ENCODE measurements around the gene BMP2K.
"Not testable (repeated sequence)": the region's sequence is repeated elsewhere in the genome, so short reads cannot be mapped to it uniquely, and the experiment has no call there.

BMP2K gene

GRCh38 chr4:78788007-78788889, 12.1 kb downstream of the BMP2K start:
- DNase-seq (ENCODE audit: low read depth in 2 of 2), result no peak

- not testable (repeated sequence) for DNase-seq (ENCODE audit: low read depth in 2 of 2)
Observed at GRCh38 chr4:78795594-78796416, 19.7 kb downstream of the BMP2K start.

- DNase-seq (ENCODE audit: low read depth in 2 of 2), result no peak
Observed at GRCh38 chr4:78796526-78796925, 20.4 kb downstream of the BMP2K start.

DNA sequence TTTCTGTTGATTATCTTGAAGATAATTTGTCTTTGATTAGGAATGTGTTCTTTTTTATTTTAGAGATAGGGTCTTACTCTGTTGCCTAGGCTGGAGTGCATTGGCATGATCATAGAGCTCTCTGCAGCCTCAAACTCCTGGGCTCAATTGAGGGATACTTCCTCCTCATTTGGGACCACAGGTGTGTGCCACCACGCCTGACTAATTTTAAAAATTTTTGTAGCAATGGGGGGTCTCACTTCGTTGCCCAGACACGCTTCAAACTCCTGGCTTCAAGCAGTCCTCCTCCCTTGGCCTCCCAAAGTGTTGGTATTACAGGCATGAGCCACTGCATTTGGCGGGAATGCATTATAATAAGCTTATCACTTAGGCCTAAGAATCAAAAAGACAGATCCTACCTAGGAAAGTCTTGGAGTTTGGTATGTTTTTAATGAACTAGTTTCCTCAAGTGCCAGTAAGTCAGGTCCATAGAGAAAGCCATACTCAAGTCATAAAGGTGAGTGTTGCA, 21.7 kb downstream of the BMP2K start:
- no peak for DNase-seq (ENCODE audit: low read depth in 2 of 2)

GRCh38 chr4:78799551-78800495, 23.7 kb downstream of the BMP2K start:
- no peak for DNase-seq (ENCODE audit: low read depth in 2 of 2)

GRCh38 chr4:78800965-78801364, 24.8 kb downstream of the BMP2K start:
- no peak for DNase-seq (ENCODE audit: low read depth in 2 of 2)

DNA sequence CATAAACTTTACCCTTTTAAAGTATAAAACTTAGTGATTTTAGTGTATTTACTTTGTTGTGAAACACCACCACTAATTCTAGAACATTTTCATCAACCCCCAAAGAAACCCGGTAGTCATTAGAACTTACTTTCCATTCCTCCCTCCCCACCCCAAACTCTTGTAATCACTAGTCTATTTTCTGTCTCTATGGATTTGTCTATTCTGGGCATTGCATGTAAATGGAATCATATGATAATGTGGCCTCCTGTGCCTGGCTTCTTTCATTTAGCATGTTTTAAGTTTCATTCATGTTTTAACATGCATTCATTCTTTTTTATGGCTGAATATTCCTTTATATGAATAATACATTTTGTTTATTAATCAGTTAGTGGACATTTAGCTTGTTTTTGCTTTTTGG, 27.8 kb downstream of the BMP2K start:
- DNase-seq (ENCODE audit: low read depth in 2 of 2), result no peak

- DNase-seq (ENCODE audit: low read depth in 2 of 2), result no peak
Observed at GRCh38 chr4:78806943-78807460, 30.9 kb downstream of the BMP2K start.

- no peak for DNase-seq (ENCODE audit: low read depth in 2 of 2)
Observed at GRCh38 chr4:78809295-78809694, 33.1 kb downstream of the BMP2K start.

GRCh38 chr4:78809928-78810835, 34.0 kb downstream of the BMP2K start:
- DNase-seq (ENCODE audit: low read depth in 2 of 2), result no peak

GRCh38 chr4:78811034-78811433, 34.9 kb downstream of the BMP2K start:
- DNase-seq (ENCODE audit: low read depth in 2 of 2), result no peak

- DNase-seq (ENCODE audit: low read depth in 2 of 2), result no peak
Observed at GRCh38 chr4:78818530-78819079, 42.5 kb downstream of the BMP2K start.

DNA sequence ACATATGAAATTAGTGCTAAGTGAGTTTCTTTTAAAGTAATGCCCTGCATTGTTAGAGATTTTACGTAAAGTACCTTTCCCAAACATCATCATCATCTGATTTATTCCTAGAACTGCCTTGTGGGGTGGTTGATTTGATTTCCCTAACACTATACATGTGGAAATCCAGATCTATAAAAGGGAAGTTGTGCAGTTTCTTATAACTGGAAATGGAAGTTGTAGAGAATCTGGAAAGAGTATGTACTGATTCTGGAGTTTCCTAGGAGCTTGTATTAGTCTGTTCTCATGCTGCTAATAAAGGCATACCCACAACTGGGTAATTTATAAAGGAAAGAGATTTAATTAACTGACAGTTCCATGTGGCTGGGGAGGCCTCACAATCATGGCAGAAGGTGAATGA, 47.9 kb downstream of the BMP2K start:
- no peak for DNase-seq (ENCODE audit: low read depth in 2 of 2)

DNA sequence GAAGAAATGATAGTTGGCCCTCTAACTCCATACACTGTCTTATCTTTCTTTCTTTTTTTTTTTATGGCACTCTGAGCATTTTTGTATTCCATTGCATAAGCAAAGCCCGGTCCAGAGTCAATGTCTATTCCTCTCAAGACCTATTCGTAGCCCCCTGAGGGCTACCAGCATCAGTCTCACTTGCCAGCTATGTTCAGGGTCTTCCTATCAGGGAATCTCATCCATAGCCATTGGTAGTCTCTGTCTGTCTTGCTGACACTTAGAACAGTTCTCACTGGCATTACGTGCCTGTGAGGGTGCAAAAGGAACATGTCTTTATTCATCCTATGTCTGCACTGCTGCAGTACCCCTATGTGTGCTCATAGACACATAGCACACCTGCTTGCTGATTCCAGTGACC, 51.0 kb downstream of the BMP2K start:
- no peak for DNase-seq (ENCODE audit: low read depth in 2 of 2)

DNA sequence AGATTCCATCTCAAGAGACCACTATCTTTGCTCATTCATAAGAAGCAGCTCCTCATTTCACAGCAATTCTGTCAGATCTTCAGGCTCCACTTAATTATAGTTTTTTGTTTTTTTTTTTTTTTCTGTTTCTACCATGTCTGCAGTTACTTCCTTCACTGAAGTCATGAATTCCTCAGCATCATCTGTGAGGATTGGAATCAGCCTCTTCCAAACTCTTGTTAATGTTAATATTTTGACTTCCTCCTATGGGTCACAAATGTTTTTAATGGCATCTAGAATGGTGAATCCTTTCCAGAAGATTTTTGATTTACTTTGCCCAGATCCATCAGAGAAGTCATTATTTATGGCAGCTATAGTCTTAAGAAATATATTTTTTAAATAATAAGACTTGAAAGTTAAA, 53.1 kb downstream of the BMP2K start:
- DNase-seq (ENCODE audit: low read depth in 2 of 2), result peak; percentile 4 to 11

DNA sequence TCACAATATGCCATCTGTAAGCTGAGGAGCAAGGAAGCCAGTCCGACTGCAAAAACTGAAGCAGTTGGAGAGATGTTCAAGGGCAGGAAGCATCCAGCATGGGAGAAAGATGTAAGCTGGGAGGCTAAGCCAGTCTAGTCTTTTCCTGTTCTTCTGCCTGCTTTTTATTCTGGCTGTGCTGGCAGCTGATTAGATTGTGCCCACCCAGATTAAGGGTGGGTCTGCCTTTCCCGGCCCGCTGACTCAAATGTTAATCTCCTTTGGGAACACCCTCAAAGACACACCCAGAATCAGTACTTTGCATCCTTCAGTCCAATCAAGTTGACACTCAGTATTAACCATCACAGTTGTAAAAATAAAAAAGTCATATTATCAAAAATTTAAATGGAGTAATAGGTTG, 63.5 kb downstream of the BMP2K start:
- DNase-seq (ENCODE audit: low read depth in 2 of 2), result not testable (repeated sequence)

DNA sequence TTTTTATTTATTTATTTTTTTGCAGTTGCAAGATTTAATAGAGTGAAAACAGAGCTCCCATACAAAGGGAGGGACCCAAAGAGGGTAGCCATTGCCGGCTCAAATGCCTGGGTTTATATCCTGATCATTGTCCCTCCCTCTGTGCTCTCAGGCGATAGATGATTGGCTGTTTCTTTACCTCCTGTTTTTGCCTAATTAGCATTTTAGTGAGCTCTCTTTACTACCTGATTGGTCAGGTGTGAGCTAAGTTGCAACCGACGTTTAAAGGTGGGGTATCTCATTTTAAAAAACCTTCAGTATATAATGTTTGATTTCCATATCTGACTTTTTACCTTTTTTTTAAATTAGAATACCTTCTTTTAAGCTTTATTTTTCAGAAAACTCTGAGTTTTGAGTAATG, 64.1 kb downstream of the BMP2K start:
- not testable (repeated sequence) for DNase-seq (ENCODE audit: low read depth in 2 of 2)

GRCh38 chr4:78845472-78845871, 69.3 kb downstream of the BMP2K start:
- no peak for DNase-seq (ENCODE audit: low read depth in 2 of 2)

GRCh38 chr4:78846258-78846657, 70.1 kb downstream of the BMP2K start:
- no peak for DNase-seq (ENCODE audit: low read depth in 2 of 2)

GRCh38 chr4:78862314-78862737, 86.2 kb downstream of the BMP2K start:
- no peak for DNase-seq (ENCODE audit: low read depth in 2 of 2)
